Body of pancreas (tissue), 4 donors: Measurements from ENCODE around the gene PLA2G15.

Experiments used
- CTCF ChIP-seq, 7 experiments: fragments of 450-650 bp in 4 of 7; fragments of 200-600 bp in 3 of 7; sonication (generic) in 3 of 7; IDR thresholded peaks; one replicate each; pipeline ENCODE4 v1.5.1; 2016 to 2019; ENCODE audit warnings: antibody characterized with exemption in 7 of 7
- POLR2A ChIP-seq, 3 donors: fragments of 450-650 bp; IDR thresholded peaks; one replicate each; pipeline ENCODE4 v1.6.1; 2016; ENCODE audit warnings: antibody characterized with exemption in 3 of 3, mild to moderate bottlenecking in 2 of 3

DNA sequence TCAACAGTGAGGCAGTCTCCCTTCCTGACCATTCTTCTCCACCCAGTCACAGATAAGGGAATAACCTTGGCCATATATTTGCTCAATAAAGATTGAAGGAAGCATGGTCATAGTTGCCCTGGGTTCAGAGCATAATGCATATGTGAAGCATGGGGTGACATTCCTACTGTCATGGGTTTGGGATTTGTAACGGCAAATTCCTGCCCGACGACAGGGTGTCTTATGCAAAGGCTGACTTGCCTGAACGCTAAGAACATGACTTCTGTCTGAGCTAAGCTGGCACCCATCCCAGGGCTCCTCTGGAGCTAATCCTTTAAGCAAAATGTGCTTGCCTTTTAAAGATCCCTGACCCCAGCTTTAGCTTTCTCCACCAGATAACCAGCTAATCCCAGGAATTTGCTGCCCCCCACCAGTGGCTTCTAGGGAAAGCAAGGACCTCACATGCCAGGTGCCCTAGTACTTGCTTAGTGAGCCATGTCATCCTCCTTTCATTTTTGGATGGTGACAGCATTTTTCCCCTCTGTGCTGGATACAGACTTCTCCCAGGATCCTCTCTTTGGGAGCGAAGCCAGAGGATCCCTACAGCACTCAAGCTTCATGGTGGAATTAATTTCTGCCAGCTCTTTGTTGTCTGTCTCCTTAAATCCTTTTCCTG is 53.9 kb downstream of the PLA2G15 start:
- TF ChIP-seq CTCF (IDR thresholded peaks at IDR 0.05) (no peak), POLR2A (IDR thresholded peaks at IDR 0.05) (no peak)
